Jurkat, Clone E6-1 (cell line): Measurements from ENCODE around the gene ZNF423.
A peak's percentile ranks its signal among the peaks of the same experiment; 100 is the strongest.
"Not testable (repeated sequence)": the region's sequence is repeated elsewhere in the genome, so short reads cannot be mapped to it uniquely, and the experiment has no call there.

ENCODE experiments used
- DNase-seq: peaks from one replicate; pipeline ENCODE4 v3.0.0-alpha.2; 2011; ENCODE audit warnings: low read depth, low spot score
- H3K4me3 ChIP-seq: 2 replicates; pipeline ENCODE4 v1.5.1; 2011; ENCODE audit warnings: mild to moderate bottlenecking, low read length, control low read depth, moderate library complexity

The ZNF423 gene

DNA sequence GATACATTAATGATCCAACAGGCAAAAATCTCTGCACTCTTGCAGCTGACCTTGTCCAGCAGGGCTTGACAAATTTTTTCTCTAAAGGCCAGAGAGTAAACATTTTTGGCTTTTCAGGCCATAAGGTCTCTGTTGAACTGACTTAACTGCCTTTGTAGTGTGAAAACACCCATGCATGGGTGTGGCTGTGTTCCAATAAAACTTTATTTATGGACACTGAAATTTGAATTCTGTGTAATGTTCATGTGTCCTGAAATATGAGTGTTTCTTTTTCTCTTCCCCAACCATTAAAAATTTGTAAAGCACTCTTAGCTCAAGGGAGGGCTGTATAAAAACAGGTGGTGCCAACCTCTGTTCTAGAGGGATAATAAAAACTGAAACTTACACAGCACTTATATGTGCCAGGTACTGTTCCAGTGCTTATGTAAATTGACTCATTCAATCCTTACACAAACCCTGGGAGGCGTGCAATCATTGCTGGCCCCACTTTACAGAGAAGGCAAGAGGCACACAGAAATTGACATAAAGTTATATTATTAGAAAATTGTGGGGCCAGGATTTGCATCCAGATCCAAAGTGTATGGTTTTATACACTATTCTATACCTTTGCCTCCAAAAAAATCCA lies 18.8 kb upstream of the ZNF423 start:
- H3K4me3 ChIP-seq, result no peak overlapping the region
- DNase-seq, result no peak

DNA sequence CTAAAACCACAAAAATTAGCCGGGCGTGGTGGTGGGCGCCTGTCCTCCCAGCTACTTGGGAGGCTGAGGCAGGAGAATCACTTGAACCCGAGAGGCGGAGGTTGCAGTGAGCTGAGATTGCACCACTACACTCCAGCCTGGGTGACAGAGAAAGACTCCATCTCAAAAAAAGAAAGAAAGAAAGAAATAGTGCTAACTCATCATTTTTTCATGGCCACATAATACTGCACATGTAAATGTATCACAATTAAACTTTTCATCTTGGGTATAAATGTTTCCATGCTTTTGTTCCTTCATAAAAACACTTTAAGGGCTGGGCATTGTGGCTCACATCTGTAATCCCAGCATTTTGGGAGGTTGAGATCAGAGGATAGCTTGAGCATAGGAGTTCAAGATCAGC lies 15.9 kb upstream of the ZNF423 start:
- not testable (repeated sequence) for DNase-seq, H3K4me3 ChIP-seq

DNA sequence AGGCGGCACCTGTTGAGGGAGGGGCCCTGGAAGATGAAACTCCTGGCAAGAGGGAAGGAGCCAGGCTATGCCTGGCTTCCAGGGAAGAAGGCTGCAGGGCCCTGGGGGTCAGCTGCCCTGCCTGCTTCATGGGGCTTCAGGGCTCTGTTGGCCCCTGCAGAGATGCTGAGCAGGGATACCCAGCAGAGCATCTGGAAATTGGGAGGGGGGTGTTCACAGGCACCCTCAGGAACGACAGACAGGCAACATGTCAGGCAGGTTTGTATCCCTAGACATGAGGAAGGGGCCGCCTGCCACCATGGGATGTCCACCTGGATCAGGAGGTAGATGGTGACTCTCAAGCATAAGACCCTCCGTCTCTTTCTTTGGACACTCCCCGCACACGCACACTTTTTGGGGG lies 13.8 kb upstream of the ZNF423 start:
- no peak overlapping the region for H3K4me3 ChIP-seq
- DNase-seq, result no peak

DNA sequence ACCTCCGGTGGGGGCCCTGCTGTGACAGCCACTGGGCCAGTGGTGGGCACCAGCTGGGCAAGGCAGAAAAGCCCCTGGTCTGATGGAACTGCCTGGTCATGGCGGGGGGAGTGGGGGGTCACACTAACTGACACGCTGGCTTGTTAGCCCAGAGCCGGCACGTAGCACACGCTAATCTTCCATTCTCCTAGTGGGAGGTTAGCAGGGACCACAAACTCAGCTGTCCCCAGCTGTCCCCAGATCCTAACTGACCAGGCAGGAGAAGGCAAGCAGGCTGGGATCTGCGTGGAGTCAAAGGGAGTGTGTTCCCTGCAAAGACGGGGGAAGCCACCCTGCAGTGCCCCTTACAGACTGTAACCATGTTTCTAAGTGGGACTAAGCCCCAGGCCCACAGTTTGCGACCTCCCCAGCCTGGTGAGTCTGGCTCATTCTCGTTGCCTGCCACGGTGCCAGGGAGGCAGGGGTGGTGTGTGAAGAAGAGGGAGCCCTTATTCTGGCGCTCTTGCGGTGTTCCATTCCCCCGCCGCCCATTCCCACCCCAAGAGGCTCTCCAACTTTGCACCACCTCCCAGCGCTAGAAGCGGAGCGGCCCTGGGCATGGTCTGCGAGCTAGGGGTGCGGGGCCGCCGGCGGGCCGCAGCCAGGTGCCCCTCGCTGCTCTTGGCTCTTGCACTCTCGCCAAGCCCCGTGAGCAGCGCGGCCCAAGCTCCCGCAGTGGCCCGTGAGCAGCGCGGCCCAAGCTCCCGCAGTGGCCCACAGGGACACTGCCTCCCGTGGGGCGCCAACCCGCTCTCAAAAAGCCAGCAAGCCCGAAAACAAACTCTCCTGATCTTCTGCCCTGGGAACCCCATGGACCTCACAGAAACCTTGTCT lies 12.1 kb upstream of the ZNF423 start:
- H3K4me3 ChIP-seq, result no peak overlapping the region
- no peak for DNase-seq

DNA sequence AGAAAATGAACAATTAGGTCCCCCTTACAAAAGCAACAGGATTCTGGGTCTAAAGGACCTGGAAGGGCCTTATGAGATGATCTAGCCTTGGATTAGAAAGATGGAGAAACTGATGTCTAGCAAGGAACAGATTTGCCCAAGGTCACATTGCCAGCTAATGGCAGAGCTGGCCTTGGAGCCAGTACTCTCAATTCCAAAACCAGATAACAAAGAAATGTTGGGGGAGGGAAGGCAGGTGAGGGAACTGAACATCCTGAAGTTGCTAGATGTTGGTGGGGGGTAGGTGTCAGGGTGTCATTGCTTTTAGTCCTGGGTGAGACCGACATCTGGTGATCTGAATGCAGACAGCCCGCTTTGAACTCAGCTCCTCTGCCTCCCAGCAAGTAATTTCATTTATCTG lies 11.3 kb upstream of the ZNF423 start:
- no peak for DNase-seq
- H3K4me3 ChIP-seq, result no peak overlapping the region

DNA sequence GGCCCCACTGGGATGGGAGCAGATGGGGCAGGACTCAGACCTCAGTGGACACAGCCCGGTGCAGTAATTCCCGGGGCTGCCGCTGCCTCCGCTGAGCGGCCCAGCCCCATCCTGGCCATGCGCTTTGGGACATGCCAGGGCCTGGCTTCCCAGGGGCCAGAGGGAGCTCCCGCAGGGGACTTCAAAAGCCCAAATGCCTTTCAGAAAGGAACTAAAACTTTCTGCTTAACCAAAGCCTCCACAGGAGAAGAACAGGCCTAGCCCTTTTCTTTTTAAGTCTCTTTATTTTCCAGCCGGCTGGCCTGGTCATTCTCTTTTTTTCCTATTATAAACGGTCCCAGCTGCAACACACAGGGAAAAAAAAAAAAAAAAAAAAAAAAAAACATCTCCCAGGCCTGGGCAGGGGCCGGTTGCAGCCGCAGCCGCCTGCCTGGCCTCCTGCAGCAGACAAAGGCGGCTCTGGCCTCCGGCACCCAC lies 10.7 kb upstream of the ZNF423 start:
- H3K4me3 ChIP-seq, result no peak overlapping the region
- no peak for DNase-seq

DNA sequence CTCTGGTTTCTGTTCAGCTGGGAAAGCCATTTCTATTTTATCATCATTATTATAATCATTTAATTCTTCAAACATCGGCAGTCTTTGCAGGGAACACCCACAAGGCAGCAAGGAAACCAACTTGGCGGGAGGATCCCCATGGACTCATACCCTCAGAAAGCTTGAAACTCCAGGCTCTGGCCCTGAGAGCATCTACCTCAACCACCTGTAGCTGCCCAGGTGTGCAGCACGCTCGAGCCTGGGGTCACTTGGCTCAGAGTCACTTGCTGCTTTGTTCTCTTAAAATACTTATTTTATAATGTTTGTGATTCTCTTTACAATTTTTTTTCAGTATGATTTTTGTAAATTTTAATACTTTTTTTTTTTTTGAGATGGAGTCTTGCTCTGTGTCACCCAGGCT lies 6.8 kb upstream of the ZNF423 start:
- no peak for DNase-seq
- no peak overlapping the region for H3K4me3 ChIP-seq

DNA sequence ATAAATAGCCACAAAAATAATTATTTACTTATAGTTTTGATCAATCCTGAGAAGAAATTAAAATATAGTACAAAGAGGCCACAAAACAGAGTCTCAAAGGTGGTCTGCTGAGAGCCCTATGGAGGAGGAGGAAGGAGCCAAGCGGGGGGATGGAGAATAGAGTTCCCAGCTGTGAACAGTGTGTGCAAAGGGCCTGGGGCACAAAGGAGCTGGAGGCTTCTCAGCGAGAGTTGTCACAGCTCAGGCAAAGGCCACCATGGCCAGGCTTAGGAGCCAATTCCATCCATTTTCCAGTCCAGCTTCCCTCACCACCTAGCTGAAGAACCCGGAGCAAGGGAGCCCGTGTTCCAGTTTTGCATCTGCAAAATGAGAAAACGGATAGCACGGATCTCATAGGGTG lies 5.4 kb upstream of the ZNF423 start:
- DNase-seq, result no peak
- H3K4me3 ChIP-seq, result no peak overlapping the region

DNA sequence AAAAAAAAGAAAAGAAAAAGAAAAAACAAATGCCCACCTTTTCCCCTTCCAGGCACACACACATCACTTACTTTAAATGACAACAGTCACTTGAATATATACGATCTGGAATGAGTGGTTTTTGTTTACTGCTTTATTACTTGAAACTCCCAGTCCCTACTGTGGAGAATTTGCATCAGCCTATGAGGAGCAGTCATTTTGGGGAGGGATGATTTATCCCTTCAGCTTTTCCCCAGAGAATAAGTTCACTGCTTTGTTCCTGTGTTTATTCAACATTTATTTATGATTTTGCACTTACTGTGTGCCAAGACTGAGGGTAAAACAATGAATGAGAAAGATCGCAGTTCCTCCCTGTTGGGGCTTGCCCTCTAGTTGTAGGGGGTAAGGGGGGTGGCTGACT lies 4.7 kb upstream of the ZNF423 start:
- DNase-seq, result no peak
- no peak overlapping the region for H3K4me3 ChIP-seq

DNA sequence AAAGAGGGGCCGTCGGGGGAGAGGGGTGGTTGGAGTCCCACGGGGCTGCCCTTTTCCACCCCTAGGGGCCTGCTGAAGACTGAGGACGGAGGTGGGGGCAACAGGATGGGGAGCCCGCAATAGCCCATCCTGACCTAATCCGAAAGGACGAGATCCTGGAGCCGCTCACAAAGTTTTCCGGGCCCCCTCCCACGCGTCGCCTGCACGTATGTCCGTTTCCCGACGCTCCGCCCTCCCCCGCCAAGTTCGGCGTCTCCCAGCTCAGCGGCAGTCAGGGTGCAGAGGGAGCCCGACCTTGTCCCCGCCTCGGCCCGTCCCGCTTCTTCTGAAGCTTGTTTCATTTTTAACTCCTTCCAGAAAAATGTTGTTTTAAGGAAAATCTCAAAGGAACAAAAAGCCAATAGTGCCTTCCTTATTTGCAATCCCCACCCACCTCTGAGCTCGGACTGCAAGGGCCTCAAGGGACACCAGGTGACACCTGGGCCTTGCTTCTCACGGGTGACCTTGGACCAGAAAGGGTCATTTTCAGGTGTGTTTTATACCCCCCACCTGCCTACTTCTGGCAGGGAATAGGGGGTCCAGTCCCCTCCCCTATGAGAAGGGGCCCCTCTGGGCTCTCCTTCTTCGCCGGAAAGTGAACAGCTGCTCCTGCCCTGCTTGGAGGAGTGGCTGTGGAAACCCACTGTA lies 3.4 kb upstream of the ZNF423 start:
- DNase-seq, result no peak
- no peak overlapping the region for H3K4me3 ChIP-seq

DNA sequence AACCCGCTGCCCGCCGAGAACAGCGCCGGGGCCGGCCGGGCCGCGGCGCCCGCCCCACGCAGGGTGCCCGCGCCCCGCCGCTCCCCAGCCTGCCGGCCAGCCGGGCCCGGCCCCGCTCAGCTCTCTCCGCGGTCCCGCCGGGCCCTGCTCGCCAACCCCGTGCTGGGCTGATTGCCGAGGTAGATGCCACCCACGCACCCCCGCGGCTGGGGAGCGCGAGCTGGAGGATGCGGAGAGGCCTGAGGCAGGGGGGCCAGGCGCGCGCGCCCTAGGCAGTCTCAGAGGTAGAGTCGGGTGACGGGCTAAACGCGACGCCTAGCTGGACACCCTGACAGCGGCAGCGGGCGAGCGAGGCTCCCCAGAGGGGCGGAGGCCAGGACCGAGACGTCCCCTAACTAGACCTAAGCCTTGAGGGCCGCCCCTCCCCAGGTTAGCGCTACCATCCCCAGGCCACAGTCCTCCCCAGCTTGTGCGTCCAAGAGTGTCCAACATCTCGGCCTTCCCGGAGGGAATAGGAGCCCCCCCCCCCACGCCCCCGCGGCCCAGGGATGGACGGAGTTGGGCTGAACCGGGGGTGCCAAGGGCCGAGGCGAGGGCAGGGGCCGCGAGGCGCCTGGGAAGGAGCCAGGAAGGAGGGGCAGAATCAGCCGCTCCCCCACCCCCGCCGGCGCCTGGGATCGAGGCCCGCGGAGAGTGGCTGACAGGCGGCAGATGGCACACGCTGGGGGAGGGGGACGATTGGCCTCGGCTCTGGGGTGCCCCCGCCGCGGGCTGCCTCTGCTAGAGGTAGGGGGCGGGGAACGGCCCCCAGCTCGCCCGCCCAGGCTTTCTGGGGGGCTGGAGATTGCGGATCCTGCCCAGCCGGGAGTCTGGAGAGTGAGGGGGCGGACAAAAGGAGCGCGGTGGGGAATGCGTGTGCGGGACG lies 2.5 kb upstream of the ZNF423 start:
- no peak overlapping the region for H3K4me3 ChIP-seq

DNA sequence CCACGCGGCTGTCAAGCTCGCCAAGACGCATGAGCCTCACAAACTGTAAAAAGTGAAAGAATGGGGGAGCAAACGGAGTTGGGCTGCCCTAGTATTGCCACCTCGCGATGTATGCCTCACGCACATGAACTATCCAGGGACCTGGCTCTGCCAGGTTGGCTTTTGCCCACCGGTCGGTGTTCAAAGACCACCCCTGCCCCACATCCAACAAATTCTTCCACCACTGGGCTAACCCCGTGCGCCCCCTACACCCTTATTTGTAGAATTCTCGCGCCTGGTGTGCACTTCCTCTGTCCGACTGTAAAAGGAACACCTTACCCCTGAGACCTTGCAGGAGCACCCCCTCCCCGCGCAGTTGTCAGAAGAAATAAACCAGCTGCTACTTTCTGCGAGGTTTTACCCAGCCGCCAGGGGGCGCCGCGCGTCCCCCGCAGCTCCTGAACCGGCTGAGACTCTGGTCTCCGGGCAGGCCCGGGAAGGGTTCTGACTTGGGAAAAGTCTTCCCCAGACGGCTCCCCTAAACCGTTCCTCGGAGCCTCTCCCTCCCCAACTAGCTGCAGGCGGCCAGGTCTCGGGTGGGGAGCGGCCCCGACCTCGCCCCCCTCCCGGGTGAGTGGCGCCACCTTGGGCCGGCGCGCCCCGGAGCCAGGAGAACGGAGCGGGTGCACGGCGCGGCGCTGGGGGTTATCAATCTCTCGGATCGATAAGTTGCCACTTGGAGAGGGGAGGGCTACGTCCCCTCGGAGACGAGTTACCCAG lies 1.7 kb upstream of the ZNF423 start:
- DNase-seq, result peak; percentile 38
- no peak overlapping the region for H3K4me3 ChIP-seq

More for the DNA sequence above, 2.5 kb upstream of the ZNF423 start:
- DNase-seq, result no peak

DNA sequence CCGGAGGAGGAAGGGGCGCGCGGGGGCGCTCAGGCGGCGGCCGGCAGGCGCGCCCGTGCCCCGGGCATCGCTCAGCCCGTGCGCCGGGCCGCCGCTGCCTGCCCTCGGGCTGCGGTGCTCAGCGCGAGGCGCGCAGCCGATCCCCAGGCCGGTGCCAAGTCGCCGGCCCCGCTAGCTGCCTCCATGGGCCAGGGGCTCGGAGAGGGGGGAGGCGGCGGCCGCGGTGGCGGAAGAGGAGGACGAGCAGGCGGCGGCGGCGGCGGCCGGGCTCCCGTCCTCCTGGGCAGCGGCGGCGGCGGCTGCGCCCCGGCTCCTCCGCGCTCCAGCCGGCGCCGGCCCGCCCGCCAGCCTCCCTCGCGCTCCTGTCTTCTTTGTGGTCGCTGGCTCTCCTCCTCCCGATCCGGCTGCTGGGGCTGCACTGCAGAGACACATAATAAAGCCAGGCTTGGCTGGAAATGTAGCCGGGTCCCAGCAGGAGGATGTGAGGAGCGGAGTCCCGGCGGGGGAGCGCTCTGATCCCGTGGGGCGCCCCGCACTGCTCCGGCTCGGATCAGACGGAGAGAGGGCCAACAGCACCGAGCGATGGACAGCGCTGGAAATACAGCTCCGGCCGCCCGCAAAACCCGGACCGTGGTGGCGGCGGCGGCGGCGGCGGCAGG lies 889 bp upstream of the ZNF423 start:
- DNase-seq, result no peak
- H3K4me3 ChIP-seq, result no peak overlapping the region

DNA sequence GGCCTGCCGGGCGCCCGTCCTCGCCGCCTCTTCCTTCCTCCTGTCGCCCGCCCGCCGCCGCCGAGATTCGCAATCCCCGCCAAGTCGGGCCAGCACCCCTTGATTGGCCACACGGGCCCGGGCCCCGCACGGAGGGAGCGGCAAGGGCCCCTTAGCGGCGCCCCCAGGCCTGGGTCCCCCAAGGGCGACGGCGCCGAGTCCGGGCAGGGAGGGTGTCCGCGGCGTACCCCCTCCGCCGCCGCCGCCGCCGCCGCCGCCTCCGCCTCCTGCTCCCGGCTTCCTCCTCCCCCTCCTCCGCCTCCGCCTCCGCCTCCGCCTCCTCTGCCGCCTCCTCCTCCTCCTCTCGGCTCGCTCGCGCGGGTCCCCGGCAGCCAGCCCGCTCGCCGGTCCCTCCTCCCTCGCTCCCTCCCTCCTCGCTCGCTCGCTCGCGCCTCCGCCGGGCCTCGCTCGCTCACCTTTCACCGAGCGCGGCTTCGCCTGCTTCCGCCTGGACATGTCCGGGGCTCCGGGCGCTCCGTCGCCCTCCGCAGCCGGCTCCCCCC lies 561 bp downstream of the ZNF423 start:
- peak; percentile 28 for DNase-seq
- H3K4me3 ChIP-seq, result peak overlapping the region; percentile 38

DNA sequence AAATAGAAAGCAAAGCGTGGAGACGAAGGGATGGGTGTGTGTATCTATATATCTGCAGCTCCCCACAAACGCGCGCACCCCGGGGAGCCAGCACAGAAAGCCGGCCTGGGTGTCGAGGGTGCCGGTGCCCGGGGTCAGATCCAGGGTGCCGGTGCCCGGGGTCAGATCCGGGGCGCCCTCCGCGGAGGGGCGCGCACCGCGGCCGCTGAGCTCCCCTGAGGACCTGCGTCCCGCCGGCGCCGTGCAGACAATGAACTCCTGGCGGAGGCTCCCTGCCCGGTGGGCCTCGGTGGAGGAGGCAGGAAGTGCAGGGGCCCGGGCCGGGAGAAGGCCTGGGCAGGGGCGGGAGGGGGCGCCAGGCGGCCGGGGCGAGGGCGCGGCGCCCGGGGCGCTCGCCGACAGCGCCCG lies 1.1 kb downstream of the ZNF423 start:
- no peak overlapping the region; the same call in 1 of the 2 replicates for H3K4me3 ChIP-seq
- no peak for DNase-seq

DNA sequence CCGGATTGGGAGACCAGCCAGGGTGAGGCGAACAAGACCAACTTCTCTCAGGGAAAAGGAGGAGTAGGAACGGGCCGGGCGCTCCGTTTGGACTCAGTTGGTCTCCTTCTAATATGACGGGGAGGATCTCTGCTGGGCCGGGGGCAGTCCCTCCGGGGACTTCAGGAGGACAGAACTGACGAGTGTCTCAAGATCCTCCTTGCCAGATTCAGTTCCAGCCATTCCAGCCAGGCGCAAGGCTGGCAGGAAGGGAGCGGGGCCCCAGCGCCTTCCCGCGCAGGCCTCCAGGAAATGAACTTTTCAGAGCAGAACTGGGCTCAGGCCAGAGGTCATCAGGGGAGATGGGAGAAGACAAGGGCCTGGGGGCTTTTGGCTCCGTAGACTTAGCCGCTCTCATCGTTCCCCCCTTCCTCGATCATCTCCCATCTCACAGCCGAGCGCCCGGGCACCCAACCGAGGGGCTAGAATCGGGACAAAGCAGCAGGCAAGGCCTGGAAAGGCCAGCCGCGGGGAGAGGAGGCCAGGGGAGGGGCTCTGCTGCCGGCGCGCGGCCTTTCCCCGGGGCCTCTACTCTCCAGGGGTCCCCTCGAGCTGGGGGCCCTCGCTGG lies 1.6 kb downstream of the ZNF423 start:
- DNase-seq, result no peak
- H3K4me3 ChIP-seq, result no peak overlapping the region

DNA sequence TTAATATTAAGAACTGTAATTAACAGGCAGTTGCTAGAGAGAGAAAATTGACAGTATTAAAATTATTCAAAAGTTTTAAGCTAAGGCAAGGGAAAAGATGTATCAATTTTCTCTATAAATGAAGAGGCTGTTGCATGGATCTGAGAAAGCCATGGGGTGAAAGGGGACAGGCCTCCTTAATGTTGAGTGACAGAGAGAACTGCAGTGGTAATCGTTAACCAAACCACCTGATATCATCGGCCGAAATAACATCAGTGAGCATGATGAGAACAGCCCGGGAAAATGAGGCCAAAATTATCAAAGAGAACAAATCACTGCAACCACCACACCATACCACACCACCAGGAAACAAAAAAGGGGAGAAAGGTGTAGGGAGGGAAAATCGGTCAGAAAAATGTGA lies 3.6 kb downstream of the ZNF423 start:
- DNase-seq, result no peak
- H3K4me3 ChIP-seq, result no peak overlapping the region
